Activated T-cell treated with anti-CD3 and anti-CD28 coated beads, Interleukin-2, amount 50 U/mL, for 48 hours (primary cell): Measurements from ENCODE around the gene URM1.

Experiments
- DNase-seq, 2 experiments: peaks; one replicate each; pipeline ENCODE4 v3.0.0-alpha.2; 2020

The URM1 gene

DNA sequence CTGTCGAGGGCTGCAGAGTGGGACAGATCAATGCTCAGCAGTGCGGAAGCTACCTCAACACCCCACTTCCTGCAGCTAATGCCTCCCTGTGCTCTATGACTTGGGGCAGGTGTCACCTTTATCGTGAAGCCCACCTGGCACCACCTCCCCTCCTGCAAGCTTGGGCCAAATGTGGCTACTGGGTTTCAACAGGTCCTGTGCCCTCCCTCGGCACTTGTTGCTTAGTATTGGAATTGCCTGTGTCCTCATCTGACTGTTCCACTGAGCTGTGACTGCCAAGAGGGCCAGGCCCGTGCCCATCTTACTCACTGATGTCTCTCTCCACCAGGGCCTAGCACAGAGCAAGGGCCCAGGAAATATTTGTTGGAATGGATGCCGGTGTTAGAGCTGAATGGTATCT, 21.4 kb upstream of the URM1 start:
- no peak for DNase-seq

DNA sequence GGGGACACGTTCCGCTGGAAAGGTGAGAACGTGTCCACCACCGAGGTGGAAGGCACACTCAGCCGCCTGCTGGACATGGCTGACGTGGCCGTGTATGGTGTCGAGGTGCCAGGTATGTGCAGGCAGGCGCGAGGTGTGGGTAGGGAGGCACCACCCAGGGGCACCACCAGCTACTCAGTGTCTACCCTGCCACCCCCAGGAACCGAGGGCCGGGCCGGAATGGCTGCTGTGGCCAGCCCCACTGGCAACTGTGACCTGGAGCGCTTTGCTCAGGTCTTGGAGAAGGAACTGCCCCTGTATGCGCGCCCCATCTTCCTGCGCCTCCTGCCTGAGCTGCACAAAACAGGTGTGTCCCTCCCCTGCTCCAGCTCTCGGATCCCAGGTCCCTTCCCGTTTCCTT, 15.7 kb upstream of the URM1 start:
- no peak for DNase-seq

DNA sequence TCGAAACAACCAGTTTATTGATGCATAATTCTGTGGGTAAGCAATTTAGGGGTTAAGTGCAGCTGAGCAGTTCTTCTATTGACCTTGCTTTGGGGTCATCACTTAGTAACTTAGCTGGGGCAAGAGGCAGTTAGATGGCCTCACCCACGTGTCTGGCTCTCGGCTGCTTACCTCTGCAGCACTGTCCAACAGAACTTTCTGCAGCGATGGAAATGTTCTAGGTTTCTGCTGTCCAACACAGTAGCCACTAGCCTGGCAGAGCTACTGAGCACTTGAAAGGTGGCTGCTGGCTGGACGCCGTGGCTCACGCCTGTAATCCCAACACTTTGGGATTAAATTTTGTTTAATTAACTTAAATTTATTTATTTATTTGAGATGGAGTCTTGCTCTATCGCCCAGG, 13.1 kb upstream of the URM1 start:
- DNase-seq: no peak

DNA sequence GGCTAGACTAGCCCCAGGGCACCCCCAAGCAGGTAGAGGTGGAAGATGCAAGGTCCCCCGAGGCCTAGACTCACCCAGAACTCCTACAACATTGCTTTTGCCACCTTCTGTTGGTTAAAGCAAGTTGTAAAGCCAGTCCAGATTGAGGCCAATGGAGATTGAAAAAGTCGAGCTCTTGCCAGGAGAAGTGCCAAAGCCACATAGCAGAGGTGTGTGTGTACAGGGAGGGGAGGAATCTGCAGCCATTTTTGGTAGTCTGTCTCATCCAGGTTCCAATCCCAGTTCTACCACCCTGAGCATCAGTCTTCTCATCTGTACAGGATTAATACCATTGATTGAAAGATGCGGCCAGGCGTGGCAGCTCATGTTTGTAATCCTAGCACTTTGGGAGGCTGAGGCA, 12.3 kb upstream of the URM1 start:
- no peak for DNase-seq

DNA sequence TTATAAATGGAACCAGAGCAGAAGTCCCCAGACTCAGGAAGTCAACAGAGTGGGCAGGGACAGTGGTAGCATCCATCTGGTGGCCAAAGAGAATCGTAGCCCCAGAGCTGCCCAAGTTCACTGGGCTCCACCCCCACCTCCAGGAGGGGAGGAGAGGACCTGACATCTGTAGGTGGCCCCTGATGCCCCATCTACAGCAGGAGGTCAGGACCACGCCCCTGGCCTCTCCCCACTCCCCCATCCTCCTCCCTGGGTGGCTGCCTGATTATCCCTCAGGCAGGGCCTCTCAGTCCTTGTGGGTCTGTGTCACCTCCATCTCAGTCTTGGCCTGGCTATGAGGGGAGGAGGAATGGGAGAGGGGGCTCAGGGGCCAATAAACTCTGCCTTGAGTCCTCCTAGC, 10.3 kb upstream of the URM1 start:
- DNase-seq: no peak

DNA sequence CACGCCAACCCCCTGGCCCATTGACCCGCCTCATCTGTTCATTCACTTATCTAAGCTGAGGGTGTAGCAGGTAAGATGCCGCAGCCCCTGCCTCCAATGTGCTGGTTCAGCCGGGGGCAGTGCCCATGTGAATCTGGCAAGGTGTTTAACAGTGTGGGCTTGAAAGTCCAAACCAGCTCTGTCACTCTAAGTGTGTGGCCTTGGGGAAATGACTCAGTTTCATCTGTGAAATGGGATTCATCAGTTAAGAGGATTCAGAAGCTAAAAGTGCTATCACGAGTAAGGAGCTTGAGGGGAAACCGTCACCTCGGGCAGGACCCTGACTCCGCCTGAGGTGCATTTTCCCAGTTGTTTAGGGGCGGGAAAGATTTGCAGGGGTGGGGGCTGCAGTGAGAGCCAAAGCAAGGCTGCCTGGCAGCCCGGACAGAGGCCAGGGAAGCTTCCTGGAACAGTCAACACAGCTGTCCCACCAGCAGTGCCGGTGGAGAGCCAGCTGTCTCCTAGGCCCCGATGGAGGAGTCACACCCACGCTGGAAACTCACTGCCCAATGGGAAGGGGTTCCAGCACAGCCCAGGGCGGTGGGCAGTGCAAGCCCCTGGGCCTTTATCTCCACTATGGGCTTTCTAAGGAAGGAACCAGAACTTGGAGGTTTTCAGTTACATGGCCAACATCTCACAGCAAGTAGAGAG, 9.7 kb upstream of the URM1 start:
- DNase-seq: no peak

DNA sequence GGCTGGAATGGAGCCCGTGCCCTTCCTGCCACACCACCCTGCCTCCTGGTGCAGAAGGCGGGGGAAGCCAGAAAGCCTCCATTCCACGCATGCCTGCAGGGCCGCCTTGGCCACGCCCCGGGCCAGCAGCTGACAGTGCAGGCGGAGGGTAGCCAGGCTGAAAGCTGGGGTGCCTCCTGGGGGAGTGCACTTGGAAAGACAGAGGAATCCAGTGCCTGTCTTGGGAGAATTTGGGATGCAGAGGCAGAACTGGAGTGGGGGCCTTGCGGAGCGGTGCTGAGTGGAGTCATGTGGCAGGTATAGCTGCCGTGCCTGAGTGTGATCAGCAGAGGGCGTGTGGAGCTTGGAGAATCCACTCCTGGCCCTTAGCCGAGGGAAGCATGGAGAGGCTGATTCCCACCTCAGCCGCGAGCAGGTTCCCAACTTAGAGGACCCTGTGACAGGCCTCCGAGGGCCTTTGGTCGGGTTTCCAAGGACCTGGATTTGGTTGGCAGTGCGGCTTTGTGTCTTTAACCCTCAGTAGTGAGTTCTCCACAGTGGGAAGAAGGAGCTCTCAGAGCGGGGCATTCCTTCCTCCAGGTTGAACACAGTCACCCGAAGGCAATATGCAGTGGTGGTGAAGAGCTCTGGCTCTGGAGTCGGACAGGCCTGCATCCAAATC, 9.1 kb upstream of the URM1 start:
- peak; percentile 82 to 83 for DNase-seq

DNA sequence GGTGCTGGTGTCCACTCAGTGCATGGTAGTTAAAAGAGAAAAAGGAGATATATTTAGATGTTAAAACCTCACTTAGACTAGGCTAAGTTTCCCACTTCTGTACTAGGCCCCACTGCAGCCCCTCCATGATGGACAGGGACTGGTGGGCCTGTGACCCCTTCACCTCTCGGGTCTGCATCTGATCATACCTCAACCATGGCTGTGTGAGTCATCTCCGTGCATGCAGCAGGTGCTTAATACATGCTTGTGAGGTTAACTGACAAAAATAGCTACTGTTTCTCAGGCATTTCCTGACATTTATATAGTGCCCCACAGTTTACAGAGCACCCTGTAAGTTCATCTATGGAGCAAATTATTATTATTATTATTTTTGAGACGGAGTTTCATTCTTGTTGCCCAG, 8.4 kb upstream of the URM1 start:
- no peak for DNase-seq

DNA sequence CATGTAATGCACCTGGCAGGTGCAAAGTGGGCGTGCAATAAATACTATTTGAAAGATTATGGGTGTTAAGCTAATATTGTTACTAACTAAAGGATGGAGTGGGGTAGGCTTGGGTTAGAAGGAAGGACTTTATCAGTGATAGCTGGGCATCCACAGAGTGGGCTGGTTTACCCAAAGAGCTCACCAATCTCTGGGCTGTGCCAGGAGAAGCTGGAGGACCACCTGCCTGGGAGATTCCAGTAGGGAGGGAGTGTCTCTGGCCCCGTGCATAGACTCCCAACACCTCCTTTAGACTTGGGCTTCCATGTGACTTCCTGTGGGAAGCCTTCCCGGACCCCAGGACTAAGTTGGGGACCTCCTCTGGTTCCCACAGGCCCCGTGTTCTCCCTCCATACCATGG, 5.6 kb upstream of the URM1 start:
- DNase-seq: no peak

DNA sequence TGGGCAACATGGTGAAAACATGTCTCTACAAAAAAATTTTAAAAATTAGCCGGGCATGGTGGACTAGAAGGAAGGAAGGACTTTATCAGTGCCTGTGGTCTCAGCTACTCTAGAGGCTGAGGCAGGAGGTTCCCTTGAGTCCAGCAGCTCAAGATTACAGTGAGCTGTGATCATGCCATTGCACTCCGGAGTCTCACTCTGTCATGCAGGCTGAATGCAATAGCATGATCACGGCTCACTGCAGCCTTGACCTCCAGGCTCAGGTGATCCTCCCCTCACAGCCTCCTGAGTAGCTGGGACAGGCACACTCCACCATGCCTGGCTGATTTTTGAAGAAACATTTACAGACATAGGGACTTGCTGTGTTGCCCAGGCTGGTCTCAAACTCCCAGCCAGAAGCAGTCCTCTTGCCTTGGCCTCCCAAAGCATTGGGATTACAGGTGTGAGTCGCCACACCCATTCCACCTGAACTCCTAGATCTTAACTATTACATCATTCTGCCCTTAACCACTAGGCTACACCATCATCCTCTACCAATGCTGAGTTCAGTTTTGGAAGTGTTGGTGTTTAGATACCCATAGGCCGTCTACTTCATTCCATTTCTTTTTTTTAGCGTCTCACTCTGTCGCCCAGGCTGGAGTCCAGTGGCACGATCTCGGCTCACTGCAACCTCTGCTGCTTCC, 2.0 kb upstream of the URM1 start:
- no peak for DNase-seq

DNA sequence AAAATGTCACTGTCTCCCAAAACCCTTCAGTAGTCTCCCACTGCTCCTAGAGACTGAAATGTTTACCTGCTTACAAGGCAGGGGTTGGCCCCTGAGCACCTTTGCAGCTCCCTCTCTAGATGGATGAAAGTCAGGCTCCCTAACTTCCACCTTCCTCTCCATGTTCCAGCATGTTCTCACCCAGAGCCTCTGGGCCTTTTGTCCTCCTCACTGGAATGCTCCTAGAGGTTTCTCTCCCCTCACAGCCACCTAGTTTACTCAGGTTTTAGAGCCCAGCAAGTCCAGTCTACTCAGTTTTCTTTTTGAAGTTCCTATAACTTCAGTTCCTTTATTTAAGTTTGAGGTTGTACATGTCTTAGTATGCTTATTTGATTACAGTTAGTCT, 815 bp upstream of the URM1 start:
- no peak for DNase-seq

DNA sequence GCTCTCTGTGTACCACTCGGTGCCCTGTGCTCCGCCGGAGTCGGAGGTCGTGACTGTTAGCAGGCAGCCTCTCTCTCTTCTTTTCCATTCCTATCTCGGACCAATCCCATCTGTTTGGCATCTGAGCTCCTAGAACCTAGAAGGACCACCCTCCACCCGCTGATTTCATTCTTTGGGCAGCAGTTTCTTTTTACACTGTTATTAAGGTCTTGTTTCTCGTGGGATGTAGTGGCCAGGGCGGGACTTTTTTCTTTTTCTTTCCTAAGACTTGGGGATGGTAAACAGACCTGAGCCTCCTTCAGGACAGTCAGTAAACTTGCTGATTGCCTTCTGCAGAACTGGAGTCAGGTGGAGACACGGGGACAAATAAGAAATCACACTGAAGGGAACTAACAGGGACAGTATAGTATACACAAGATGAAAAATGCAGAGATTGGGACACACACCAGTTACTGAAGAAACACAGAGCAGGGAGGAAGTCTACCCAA, 500 bp downstream of the URM1 start:
- no peak for DNase-seq

DNA sequence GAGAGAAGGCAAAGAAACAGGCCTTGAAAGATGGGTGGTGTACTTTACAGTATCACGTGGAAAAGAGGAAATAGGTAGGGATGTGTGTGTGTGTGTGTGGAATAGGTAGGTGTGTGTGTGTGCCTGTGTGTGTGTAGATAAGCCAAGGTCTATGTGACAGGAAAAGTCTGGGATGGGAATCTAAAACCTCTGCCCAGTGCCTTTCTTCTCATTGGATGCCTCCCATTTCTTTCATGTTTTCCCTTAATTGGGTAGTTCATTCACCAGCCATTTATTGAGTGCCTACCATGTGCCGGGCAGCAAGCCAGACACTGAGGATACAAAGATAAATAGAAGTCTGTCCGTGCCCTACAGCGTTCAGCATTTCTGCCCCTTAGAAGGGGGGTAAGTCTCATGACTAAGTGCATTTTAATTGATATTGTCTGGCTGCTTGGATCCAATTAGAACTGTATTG, 1.0 kb downstream of the URM1 start:
- no peak for DNase-seq

DNA sequence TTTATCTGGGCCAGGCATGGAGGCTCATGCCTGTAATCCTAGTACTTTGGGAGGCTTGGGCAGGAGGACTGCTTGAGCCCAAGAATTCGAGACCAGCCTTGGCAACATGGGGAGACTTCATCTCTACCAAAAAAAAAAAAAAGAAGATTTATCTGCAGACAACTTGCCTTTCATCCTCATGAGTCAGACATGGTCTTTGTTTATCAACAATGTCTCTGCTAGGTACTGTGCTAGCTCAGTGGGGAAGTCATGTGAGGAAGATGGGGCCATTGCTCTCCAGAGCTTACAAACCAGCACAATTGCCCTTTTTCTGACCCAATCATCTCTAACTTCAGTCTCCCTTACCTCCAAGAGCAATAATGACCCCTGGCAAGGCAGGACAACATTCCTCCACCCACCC, 1.6 kb downstream of the URM1 start:
- DNase-seq: no peak

DNA sequence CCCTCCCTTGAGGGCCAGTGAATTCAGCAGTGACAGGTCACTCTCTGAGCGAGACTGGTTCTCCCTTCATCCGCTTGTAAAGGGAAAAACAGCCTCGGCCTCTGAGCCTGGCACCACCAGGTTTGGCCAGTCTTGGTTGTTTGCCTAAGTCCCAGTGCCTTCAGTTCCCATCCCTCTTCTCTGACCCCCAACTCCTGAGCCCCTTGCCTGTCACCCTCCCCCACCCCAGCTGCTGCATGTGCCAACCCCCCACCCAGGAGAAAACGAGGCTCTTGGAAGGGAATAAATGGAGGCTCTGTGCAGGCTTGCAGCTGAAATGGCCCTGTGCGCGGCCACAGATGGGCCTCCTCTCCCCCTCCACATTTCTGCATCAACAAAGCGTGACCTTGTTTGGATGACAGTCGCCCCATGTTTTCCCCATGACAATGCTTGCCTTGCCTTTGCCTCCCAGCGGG, 3.1 kb downstream of the URM1 start:
- no peak for DNase-seq

DNA sequence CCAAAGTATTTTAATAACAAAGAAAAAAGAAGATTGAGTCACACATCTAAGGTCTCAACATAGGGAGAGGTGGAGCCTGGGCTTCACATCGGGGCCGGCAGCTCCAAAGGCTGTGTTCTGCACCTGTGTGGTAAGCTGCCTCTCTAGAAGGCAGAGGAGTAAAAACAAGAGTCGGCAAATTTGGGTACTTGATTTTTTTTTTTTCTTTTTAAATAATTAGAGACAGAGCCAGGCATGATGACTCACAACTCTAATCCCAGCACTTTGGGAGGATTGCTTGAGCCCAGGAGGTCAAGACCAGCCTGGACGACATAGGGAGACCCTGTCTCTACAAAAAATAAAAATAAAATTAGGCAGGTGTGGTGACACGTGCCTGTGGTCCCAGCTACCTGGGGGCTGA, 4.7 kb downstream of the URM1 start:
- DNase-seq: no peak

DNA sequence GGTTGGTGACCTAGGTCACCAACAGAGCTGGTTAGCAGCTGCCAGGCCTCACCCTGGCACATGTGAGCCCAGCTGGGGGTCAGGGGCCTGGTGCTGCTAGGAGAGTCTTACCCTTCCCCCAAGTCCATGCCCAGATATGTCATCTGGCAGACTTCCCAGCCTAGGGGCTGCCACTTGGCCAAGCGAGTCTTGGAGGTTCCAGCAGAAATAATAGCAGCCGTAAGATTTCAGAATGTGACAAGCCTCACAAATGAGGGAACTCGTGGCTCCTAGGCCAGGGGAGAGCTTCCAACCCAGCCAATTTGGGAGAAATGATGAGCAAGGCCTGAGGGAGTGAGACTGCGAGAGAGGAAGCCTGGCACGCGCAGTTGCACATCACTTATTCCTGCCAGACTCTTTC, 11.1 kb downstream of the URM1 start:
- DNase-seq: no peak

DNA sequence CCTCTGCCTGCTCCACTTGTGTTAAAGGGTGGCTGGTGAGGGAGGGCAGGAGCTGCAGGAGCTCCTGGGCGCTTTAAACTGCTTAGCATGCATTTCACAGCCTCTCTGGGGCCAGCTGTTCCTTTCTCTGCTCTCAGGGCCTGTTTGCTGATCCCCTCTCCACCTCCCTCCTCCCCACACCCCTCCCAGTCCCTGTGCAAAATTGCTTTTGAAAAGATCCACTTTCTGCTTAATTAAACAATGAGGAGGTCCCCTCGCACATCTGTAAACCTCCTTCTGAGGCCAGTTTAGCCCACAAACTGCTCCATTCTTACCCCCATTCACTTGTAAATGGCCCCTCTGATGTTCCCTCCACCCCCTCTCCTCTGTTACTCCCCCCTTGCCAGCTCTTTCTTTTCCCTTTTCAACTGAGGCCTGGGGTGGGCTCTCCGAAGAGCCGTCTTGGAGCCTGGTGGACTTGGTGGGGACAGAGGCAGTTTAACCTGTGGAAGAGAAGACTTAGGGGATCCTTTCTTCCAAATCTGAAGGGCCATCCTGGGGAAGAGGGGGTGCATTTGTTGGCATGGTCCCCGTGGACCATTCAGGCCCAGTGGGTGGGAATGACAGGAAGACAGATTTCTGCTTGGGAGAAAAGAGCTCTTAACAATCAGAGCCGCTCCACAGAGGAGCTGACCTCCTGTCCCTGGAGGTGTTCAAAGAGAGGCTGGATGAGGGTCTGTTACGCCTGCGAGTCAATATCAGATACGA, 12.0 kb downstream of the URM1 start:
- no peak for DNase-seq

DNA sequence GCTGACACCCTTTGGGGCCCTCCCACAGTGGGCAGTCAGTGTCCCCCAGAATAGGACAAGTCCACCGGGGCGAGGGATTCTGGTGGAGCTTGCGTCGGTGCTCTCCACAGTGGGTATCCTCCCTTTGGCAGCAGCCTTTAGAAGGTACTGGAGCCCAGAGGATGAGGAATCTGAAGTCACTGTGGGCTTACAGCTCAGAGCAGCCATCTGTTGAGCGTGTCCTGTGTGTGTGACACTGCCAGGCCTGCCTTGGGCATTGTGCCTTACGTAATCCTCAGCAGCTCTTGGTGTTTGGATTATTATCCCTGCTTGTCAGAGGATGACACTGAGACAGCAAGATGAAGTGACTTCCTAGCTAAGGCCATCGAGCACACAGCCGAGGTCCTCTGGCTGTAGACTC, 12.6 kb downstream of the URM1 start:
- no peak for DNase-seq

DNA sequence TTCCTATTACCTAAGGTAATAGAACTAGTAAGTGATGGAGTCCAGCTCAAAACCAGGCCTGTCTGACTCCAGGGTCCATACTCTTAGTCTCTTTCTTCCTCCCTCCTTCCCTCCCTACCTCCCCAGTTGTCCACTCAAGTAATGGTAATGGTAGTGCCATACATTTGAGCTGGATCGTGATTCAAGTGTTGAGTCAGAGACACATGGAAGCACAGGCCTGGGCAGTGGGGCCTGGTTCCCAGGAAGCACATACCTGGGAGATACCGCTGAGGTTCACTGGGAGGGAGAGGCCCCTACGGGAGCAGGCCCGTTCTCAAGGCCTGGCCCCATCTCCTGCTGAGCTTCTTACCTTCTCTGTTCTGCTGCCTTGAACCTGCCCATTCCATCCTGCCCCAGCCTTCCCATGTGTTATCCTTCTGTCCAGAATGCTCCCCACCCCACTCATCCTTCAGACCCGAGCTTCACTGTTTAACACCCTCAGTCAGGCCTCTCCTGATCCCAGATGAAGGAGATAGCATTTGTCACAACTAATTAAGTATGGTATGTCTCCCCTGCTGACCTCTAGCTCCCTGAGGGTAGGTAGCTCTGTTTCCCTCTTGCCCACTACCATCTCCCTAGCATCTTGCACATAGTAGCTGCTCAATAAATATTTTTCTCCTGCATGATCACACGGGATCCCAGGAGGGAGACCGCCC, 13.8 kb downstream of the URM1 start:
- no peak for DNase-seq

DNA sequence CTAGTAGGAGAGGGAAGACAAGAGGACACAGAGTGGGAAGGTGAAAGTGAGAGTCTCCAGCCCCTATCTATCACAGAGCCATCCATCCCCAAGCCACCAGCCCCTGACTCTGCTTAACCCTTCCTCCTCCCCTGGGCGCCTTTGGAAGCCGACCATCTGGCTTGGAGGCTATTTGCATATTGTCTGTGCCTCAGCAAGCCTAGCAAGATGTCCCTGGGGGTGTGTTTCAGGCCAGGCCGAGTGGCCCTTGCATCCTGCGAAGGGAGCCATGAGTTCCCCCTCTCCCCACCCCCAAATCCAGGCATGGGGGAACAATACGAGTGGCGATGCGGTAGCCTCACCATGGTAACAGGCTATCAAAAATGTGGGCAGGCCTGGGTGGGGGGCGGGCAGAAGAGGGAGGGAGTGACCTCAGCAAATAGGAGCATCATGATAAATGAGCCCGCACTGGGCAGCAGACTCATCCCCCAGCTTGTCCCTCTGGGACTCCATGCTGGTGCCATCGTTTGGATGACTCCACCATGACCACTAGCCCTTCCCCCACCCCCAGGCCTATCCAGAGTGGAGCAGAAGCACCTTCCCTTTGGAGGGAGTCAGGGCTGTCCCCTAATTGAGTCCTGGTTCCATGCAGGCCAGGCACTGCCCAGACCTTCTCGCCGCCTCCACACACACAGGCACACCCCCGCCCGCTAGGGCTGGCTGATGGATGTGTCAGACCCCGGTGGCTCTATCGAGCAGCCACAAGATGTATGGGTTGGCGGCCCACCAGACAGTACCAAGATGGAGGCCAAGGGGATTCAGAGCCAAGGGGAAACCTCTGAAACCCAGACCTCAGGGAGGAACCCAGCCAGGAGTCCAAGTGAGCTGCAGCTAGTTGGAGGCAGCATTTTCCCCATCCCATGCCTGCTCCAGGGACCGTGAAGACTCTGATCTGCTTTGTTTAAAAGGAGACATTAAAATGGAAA, 14.6 kb downstream of the URM1 start:
- DNase-seq: no peak

DNA sequence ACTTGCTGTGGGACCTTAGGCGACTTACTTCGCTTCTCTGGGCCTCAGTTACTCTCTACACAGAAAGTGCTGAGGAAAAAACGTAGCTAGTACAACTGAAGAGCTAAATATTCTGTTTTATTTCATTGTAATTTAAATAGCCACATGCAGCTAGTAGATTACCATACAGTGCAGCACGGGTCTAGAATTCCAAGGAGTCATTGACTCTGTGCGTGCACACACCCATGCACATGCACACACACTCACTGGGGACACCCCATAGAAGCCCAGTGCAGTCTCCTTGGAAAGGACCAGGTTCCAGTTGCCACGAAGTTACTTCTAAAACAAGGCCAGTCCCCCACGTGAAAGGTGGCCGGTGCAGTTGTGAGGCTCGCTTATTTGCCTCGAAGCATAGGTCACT, 17.0 kb downstream of the URM1 start:
- no peak for DNase-seq
